Calu3 (cell line): Measurements from ENCODE around the gene TUT1. TPM values are rescaled to one million over a fixed set of nuclear protein-coding genes. Genes with fewer than 3 reads are reported as not detected.
"Not testable (repeated sequence)": the region's sequence is repeated elsewhere in the genome, so short reads cannot be mapped to it uniquely, and the experiment has no call there.

ENCODE experiments used
- BruUV-seq: library from RNA; stranded (reverse); fragments of 400-500 nt; replicated peaks from 2 replicates; lab custom pipeline; 2021; lab: Mats Ljungman, UMichigan
- CTCF ChIA-PET: fragments of 300-600 bp; sonication (Branson Sonifier 250); formaldehyde crosslinking; loops from one replicate; lab custom pipeline; 2022; ENCODE audit warnings: antibody characterized with exemption; lab: Charles Lee
- DNase-seq: peaks from one replicate; pipeline ENCODE4 v3.0.0; 2022
- H3K27ac Mint-ChIP-seq: one replicate; pipeline ENCODE4 v1.8.0; 2022; ENCODE audit warnings: mixed read lengths; ENCODE audit not compliant: unreplicated experiment
- H3K27me3 Mint-ChIP-seq: one replicate; pipeline ENCODE4 v1.8.0; 2022; ENCODE audit warnings: mixed read lengths; ENCODE audit not compliant: unreplicated experiment
- H3K36me3 Mint-ChIP-seq: one replicate; pipeline ENCODE4 v1.8.0; 2022; ENCODE audit warnings: mild to moderate bottlenecking, moderate library complexity, mixed read lengths; ENCODE audit not compliant: insufficient read depth, unreplicated experiment
- H3K4me1 Mint-ChIP-seq: one replicate; pipeline ENCODE4 v1.8.0; 2022; ENCODE audit warnings: mild to moderate bottlenecking, low read depth, mixed read lengths; ENCODE audit not compliant: unreplicated experiment
- H3K4me3 Mint-ChIP-seq: one replicate; pipeline ENCODE4 v1.8.0; 2022; ENCODE audit warnings: mild to moderate bottlenecking, low read depth, moderate library complexity, mixed read lengths; ENCODE audit not compliant: unreplicated experiment
- H3K9me3 Mint-ChIP-seq: one replicate; pipeline ENCODE4 v1.8.0; 2022; ENCODE audit warnings: low read depth, mixed read lengths; ENCODE audit not compliant: unreplicated experiment
- CTCF ChIP-seq: fragments of 200-600 bp; IDR thresholded peaks from one replicate; pipeline ENCODE4 v1.8.0; 2022; ENCODE audit warnings: antibody characterized with exemption; ENCODE audit not compliant: unreplicated experiment
- intact Hi-C: fragments of 100-400 bp; cut with micrococcal nuclease; formaldehyde crosslinking; loops from one replicate; pipeline ENCODE4 v1.10.0; 2022; ENCODE audit not compliant: unreplicated experiment
- total RNA-seq: library from RNA; stranded (reverse); gene quantifications from 2 replicates; pipeline ENCODE4 v1.2.3, GENCODE V29; 2022

TUT1 gene
- total RNA-seq, 1 experiment from 2014 or later = 21.9 TPM

GRCh38 chr11:62622476-62623089 lies 31.3 kb upstream of the TUT1 start:
- CTCF ChIA-PET = interaction anchor here (0.6 to 2.1 kb wide), 5 partner anchors 11 to 63 kb away, joined by 3 to 5 read pairs (median 4); partner anchors contain the start of gene TUT1
- peak overlapping the region; percentile 90 for H3K4me3 Mint-ChIP-seq
- peak overlapping the region; percentile 95 for H3K27ac Mint-ChIP-seq
- TSS peak; percentile 84 for BruUV-seq
- peaks cover 69% of the 10 kb centered on the region for H3K36me3 Mint-ChIP-seq
- peaks cover 18% of the 10 kb centered on the region for H3K4me1 Mint-ChIP-seq
- no peak for TF ChIP-seq CTCF
- DNase-seq = no peak
- no peaks in the 10 kb centered on the region for H3K9me3 Mint-ChIP-seq
- H3K27me3 Mint-ChIP-seq = no peaks in the 10 kb centered on the region
- intact Hi-C loops = no loop called here

- peaks cover 65% of the 10 kb centered on the region for H3K36me3 Mint-ChIP-seq
- H3K27me3 Mint-ChIP-seq = no peaks in the 10 kb centered on the region
- H3K4me1 Mint-ChIP-seq = peaks cover 18% of the 10 kb centered on the region
- no TSS peak for BruUV-seq
- H3K9me3 Mint-ChIP-seq = no peaks in the 10 kb centered on the region
- DNase-seq = peak; percentile 99
- CTCF ChIA-PET = interaction anchor here (0.6 to 2.1 kb wide), 9 partner anchors 10 to 227 kb away, joined by 3 to 5 read pairs (median 3); partner anchors contain the start of gene TUT1
- intact Hi-C loops = no loop called here
- peak within 1 kb of the TSS; percentile 95 for H3K27ac Mint-ChIP-seq
- TF ChIP-seq CTCF = no peak
- peak within 1 kb of the TSS; percentile 90 for H3K4me3 Mint-ChIP-seq
Measured at GRCh38 chr11:62621567-62622470, 30.5 kb upstream of the TUT1 start, which contains the start of gene B3GAT3. Gene B3GAT3, minus strand, starts transcription at chr11:62621986. Its CDS starts 39 bp downstream, at chr11:62621947.

- BruUV-seq = TSS peak; percentile 53
Measured at GRCh38 chr11:62621027-62621566, 29.8 kb upstream of the TUT1 start.

GRCh38 chr11:62616957-62617356 lies 25.6 kb upstream of the TUT1 start:
- H3K4me3 Mint-ChIP-seq, H3K27ac Mint-ChIP-seq, intact Hi-C loops, H3K27me3 Mint-ChIP-seq, DNase-seq, BruUV-seq, CTCF ChIA-PET, H3K9me3 Mint-ChIP-seq: not testable (repeated sequence)
- Mint-ChIP-seq H3K36me3 (peaks cover 45% of the 10 kb centered on the region), H3K4me1 (peaks cover 29% of the 10 kb centered on the region)

More at GRCh38 chr11:62621027-62621566, 29.8 kb upstream of the TUT1 start:
- H3K27ac Mint-ChIP-seq = peak overlapping the region; percentile 95
- H3K36me3 Mint-ChIP-seq = peaks cover 66% of the 10 kb centered on the region
- TF ChIP-seq CTCF = no peak
- peaks cover 18% of the 10 kb centered on the region for H3K4me1 Mint-ChIP-seq
- intact Hi-C loops = no loop called here
- CTCF ChIA-PET = interaction anchor here (0.6 to 2.1 kb wide), 4 partner anchors 9 to 226 kb away, joined by 3 to 5 read pairs (median 3); no protein-coding TSS in a partner anchor
- no peak for DNase-seq
- peak overlapping the region; percentile 90 for H3K4me3 Mint-ChIP-seq
- H3K9me3 Mint-ChIP-seq = no peaks in the 10 kb centered on the region
- no peaks in the 10 kb centered on the region for H3K27me3 Mint-ChIP-seq
